ENCODE measurements around the gene CPA1.

The CPA1 gene

GRCh38 chr7:130379921-130380860 is at the start of gene CPA1:
Gene CPA1, plus strand, starts transcription at chr7:130380494. Its CDS starts 27 bp downstream, at chr7:130380521.
- no peak for DNase-seq (ENCODE audit: low read depth in 3 of 3)

GRCh38 chr7:130332259-130333053 is 47.8 kb upstream of the CPA1 start:
- no peak for DNase-seq (ENCODE audit: low read depth in 3 of 3)

- no peak for DNase-seq (ENCODE audit: low read depth in 3 of 3)
These were observed 46.5 kb upstream of the CPA1 start for GRCh38 chr7:130333832-130334231.

- no peak for DNase-seq (ENCODE audit: low read depth in 3 of 3)
These were observed 46.0 kb upstream of the CPA1 start for GRCh38 chr7:130334274-130334673.

GRCh38 chr7:130337410-130337971 is 42.8 kb upstream of the CPA1 start:
- DNase-seq (ENCODE audit: low read depth in 3 of 3) = no peak

GRCh38 chr7:130338233-130338632 is 42.1 kb upstream of the CPA1 start:
- no peak for DNase-seq (ENCODE audit: low read depth in 3 of 3)

- DNase-seq (ENCODE audit: low read depth in 3 of 3) = no peak
These were observed 38.4 kb upstream of the CPA1 start for GRCh38 chr7:130341882-130342281.

GRCh38 chr7:130342701-130343380 is 37.5 kb upstream of the CPA1 start:
- DNase-seq (ENCODE audit: low read depth in 3 of 3) = no peak

GRCh38 chr7:130344271-130344866 is 35.9 kb upstream of the CPA1 start, which contains the start of gene CPA5:
Gene CPA5, plus strand, starts transcription at chr7:130344816. Its CDS starts 1,670 bp downstream, at chr7:130346486.
- no peak for DNase-seq (ENCODE audit: low read depth in 3 of 3)

GRCh38 chr7:130345136-130345535 is 35.2 kb upstream of the CPA1 start:
- no peak for DNase-seq (ENCODE audit: low read depth in 3 of 3)

GRCh38 chr7:130345725-130346124 is 34.6 kb upstream of the CPA1 start:
- no peak for DNase-seq (ENCODE audit: low read depth in 3 of 3)

GRCh38 chr7:130346177-130346905 is 34.0 kb upstream of the CPA1 start:
- DNase-seq (ENCODE audit: low read depth in 3 of 3) = no peak

- DNase-seq (ENCODE audit: low read depth in 3 of 3) = no peak
These were observed 33.4 kb upstream of the CPA1 start for GRCh38 chr7:130346941-130347340.

- no peak for DNase-seq (ENCODE audit: low read depth in 3 of 3)
These were observed 30.1 kb upstream of the CPA1 start for GRCh38 chr7:130349911-130350782.

GRCh38 chr7:130350945-130351790 is 29.1 kb upstream of the CPA1 start:
- no peak for DNase-seq (ENCODE audit: low read depth in 3 of 3)

GRCh38 chr7:130351791-130352090 is 28.6 kb upstream of the CPA1 start:
- DNase-seq (ENCODE audit: low read depth in 3 of 3) = no peak

- DNase-seq (ENCODE audit: low read depth in 3 of 3) = no peak
These were observed 27.9 kb upstream of the CPA1 start for GRCh38 chr7:130352194-130353074.

GRCh38 chr7:130353196-130353595 is 27.1 kb upstream of the CPA1 start:
- DNase-seq (ENCODE audit: low read depth in 3 of 3) = no peak

Data from stimulated activated CD4-positive, alpha-beta T cell treated with anti-CD3 and anti-CD28 coated beads, TNF-alpha, amount 100 ng/mL, for 24 hours (primary cell).